A549 (cell line): Measurements from ENCODE around the gene CADM1. TPM values are rescaled to one million over a fixed set of nuclear protein-coding genes. Genes with fewer than 3 reads are reported as not detected.

Source experiments
- ATAC-seq, 2 experiments: fragments of 200-7000 bp in 1 of 2; fragments of >200 bp in 1 of 2; cut with Nextera tagmentation in 1 of 2; cut with Tn5 transposase in 1 of 2; 3 replicates each; pipeline versions ENCODE4 v1.8.0 to v1.9.1; 2018 to 2020; ENCODE audit warnings: mild to moderate bottlenecking in 1 of 2, moderate library complexity in 1 of 2
- CTCF ChIA-PET: fragments of 300-600 bp; sonication (Branson Sonifier 250); formaldehyde crosslinking; extraction: SDS; loops from one replicate; lab custom pipeline; 2021; ENCODE audit warnings: antibody characterized with exemption, inconsistent platforms; lab: Yijun Ruan, JAX
- POLR2A ChIA-PET: fragments of 350-600 bp; formaldehyde crosslinking; extraction: SDS; loops from one replicate; lab custom pipeline; 2021; ENCODE audit warnings: antibody characterized with exemption, inconsistent platforms; lab: Yijun Ruan, JAX
- DNase-seq, 2 experiments: peaks; one replicate each; pipeline versions ENCODE4 v3.0.0 to v3.0.0-alpha.2; 2011 to 2016; ENCODE audit warnings: low read depth in 1 of 2, low spot score in 1 of 2
- FAIRE-seq: peaks from 2 replicates; lab custom pipeline; 2011; peaks lifted over from hg19 to GRCh38; lab: Jason Lieb, UNC
- H3K27ac ChIP-seq, 2 experiments: fragments of >200 bp; sonication (Bioruptor Twin); formaldehyde crosslinking; 3 replicates each; pipeline ENCODE4 v1.5.1; 2016 to 2017
- H3K4me1 ChIP-seq: fragments of >200 bp; sonication (Bioruptor Twin); formaldehyde crosslinking; 3 replicates; pipeline ENCODE4 v1.6.1; 2016
- H3K4me2 ChIP-seq: fragments of >200 bp; sonication (Bioruptor Twin); formaldehyde crosslinking; 3 replicates; pipeline ENCODE4 v1.6.1; 2016
- H3K4me3 ChIP-seq: fragments of >200 bp; sonication (Bioruptor Twin); formaldehyde crosslinking; 3 replicates; pipeline ENCODE4 v1.5.1; 2016
- H3K9me3 ChIP-seq: fragments of >200 bp; sonication (Bioruptor Twin); formaldehyde crosslinking; 3 replicates; pipeline ENCODE4 v1.6.1; 2016
- ATOH8 ChIP-seq: fragments of 250-450 bp; sonication (Bioruptor Pico); IDR thresholded peaks from 2 replicates; pipeline ENCODE4 v1.5.0; 2020; ENCODE audit warnings: low read depth, mild to moderate bottlenecking, moderate library complexity
- CEBPB ChIP-seq, 2 experiments: fragments of >200 bp in 1 of 2; sonication (Bioruptor Twin) in 1 of 2; formaldehyde crosslinking in 1 of 2; IDR thresholded peaks; 2 replicates each; pipeline ENCODE4 v1.6.1; 2012 to 2016
- CHD2 ChIP-seq: fragments of 150-350 bp; IDR thresholded peaks from 2 replicates; pipeline ENCODE4 v1.6.1; 2014; ENCODE audit warnings: low read length; ENCODE audit not compliant: partially characterized antibody
- CHD4 ChIP-seq: fragments of 200-600 bp; sonication (generic); IDR thresholded peaks from 2 replicates; pipeline ENCODE4 v1.6.1; 2016; ENCODE audit warnings: antibody characterized with exemption, mild to moderate bottlenecking, borderline replicate concordance
- CTCF ChIP-seq: fragments of >200 bp; sonication (Bioruptor Twin); formaldehyde crosslinking; IDR thresholded peaks from 3 replicates; pipeline ENCODE4 v1.5.1; 2016
- E2F6 ChIP-seq: IDR thresholded peaks from 2 replicates; pipeline ENCODE4 v1.6.1; 2012; ENCODE audit warnings: low read depth, borderline replicate concordance
- EHF ChIP-seq: fragments of 250-450 bp; sonication (Bioruptor Pico); IDR thresholded peaks from 2 replicates; pipeline ENCODE4 v1.5.0; 2020; ENCODE audit warnings: mild to moderate bottlenecking
- FOSB ChIP-seq: fragments of 250-450 bp; sonication (Bioruptor Pico); IDR thresholded peaks from 2 replicates; pipeline ENCODE4 v1.5.0; 2020; ENCODE audit warnings: mild to moderate bottlenecking, moderate library complexity
- FOSL2 ChIP-seq, 2 experiments: fragments of 450-650 bp in 1 of 2; fragments of >200 bp in 1 of 2; sonication (Bioruptor Twin) in 1 of 2; formaldehyde crosslinking; IDR thresholded peaks; 2 replicates each; pipeline versions ENCODE4 v1.5.0 to v1.6.1; 2016 to 2020; ENCODE audit warnings: mild to moderate bottlenecking in 1 of 2, moderate library complexity in 1 of 2
- FOXS1 ChIP-seq: fragments of 250-450 bp; sonication (Bioruptor Pico); IDR thresholded peaks from 2 replicates; pipeline ENCODE4 v1.5.0; 2020; ENCODE audit warnings: mild to moderate bottlenecking, moderate library complexity
- HEYL ChIP-seq: fragments of 250-450 bp; sonication (Bioruptor Pico); IDR thresholded peaks from 2 replicates; pipeline ENCODE4 v1.8.0; 2021; ENCODE audit warnings: mild to moderate bottlenecking, moderate library complexity
- HOXA7 ChIP-seq: fragments of 250-450 bp; sonication (Bioruptor Pico); IDR thresholded peaks from 2 replicates; pipeline ENCODE4 v1.5.0; 2020; ENCODE audit warnings: mild to moderate bottlenecking, moderate library complexity
- JUN ChIP-seq, 2 experiments: fragments of >200 bp; sonication (Bioruptor Twin); formaldehyde crosslinking; IDR thresholded peaks; 2 replicates in 1 of 2; 3 replicates in 1 of 2; pipeline ENCODE4 v1.6.1; 2016 to 2017
- MAZ ChIP-seq: fragments of 150-350 bp; IDR thresholded peaks from 2 replicates; pipeline ENCODE4 v1.6.1; 2014; ENCODE audit warnings: antibody characterized with exemption, low read depth, low read length, borderline replicate concordance
- NFE2L2 ChIP-seq: fragments of 150-350 bp; conservative IDR thresholded peaks from 2 replicates; pipeline ENCODE4 v1.6.1; 2014; ENCODE audit warnings: low read length
- PBX3 ChIP-seq: IDR thresholded peaks from 2 replicates; pipeline ENCODE4 v1.6.1; 2012
- PHF8 ChIP-seq: fragments of 200-600 bp; sonication (generic); IDR thresholded peaks from 2 replicates; pipeline ENCODE4 v1.6.1; 2016; ENCODE audit warnings: low read depth, mild to moderate bottlenecking, antibody characterized with exemption, moderate library complexity, borderline replicate concordance
- POLR2A ChIP-seq: IDR thresholded peaks from 2 replicates; pipeline ENCODE4 v1.6.1; 2012; ENCODE audit warnings: mild to moderate bottlenecking, low read length
- RARB ChIP-seq: fragments of 250-450 bp; sonication (Bioruptor Pico); IDR thresholded peaks from 2 replicates; pipeline ENCODE4 v1.8.0; 2021; ENCODE audit warnings: mild to moderate bottlenecking, moderate library complexity
- REST ChIP-seq: fragments of 200-600 bp; sonication (generic); IDR thresholded peaks from 2 replicates; pipeline ENCODE4 v1.6.1; 2016; ENCODE audit warnings: antibody characterized with exemption, mild to moderate bottlenecking, moderate library complexity
- RNF2 ChIP-seq: fragments of 200-600 bp; sonication (generic); IDR thresholded peaks from 2 replicates; pipeline ENCODE4 v1.6.1; 2016; ENCODE audit warnings: low read depth, mild to moderate bottlenecking, antibody characterized with exemption, moderate library complexity, borderline replicate concordance
- SMC3 ChIP-seq: fragments of >200 bp; sonication (Bioruptor Twin); formaldehyde crosslinking; IDR thresholded peaks from 3 replicates; pipeline ENCODE4 v1.6.1; 2018; ENCODE audit warnings: inconsistent platforms
- TFCP2L1 ChIP-seq: fragments of 250-450 bp; sonication (Bioruptor Pico); IDR thresholded peaks from 2 replicates; pipeline ENCODE4 v1.5.0; 2021; ENCODE audit warnings: mild to moderate bottlenecking
- USF2 ChIP-seq: fragments of 450-650 bp; IDR thresholded peaks from 2 replicates; pipeline ENCODE4 v1.6.1; 2014; ENCODE audit warnings: antibody characterized with exemption
- ZSCAN20 ChIP-seq: fragments of 250-450 bp; sonication (Bioruptor Pico); IDR thresholded peaks from 2 replicates; pipeline ENCODE4 v1.8.0; 2022; ENCODE audit warnings: mild to moderate bottlenecking, moderate library complexity
- WGBS: methylation state at CpG from one replicate; pipeline ENCODE4 v1.1.6; 2017; ENCODE audit errors: missing lambda C conversion rate; 5-methylcytosine and 5-hydroxymethylcytosine counted together
- polyA plus RNA-seq, 4 experiments: library from polyadenylated mRNA; depleted of rRNA in 3 of 4; stranded (reverse); fragments of >200 nt; fragmentation: RNase III in 1 of 4; extraction: RNeasy Plus Mini Kit Qiagen cat#74134 plus additional on column Dnase treatment in 1 of 4; gene quantifications; 2 replicates in 3 of 4; 3 replicates in 1 of 4; pipeline ENCODE4 v1.2.3, GENCODE V29; 2011 to 2017

Gene CADM1
- polyA plus RNA-seq, 2 of the 4 experiments (the other 2 are of a cell fraction) = 33.4 to 36.7 TPM

- TF ChIP-seq JUN (IDR thresholded peaks at IDR 0.05) (no peak), FOXS1 (CRISPR knock-in tag) (no peak), PBX3 (no peak), PHF8 (no peak), REST (no peak), NFE2L2 (no peak), CHD2 (no peak), CEBPB (IDR thresholded peaks at IDR 0.05) (no peak), EHF (CRISPR knock-in tag) (no peak), FOSL2 (IDR thresholded peaks at IDR 0.05) (no peak), FOSL2 (CRISPR knock-in tag; IDR thresholded peaks at IDR 0.05) (no peak), ATOH8 (no peak), ZSCAN20 (CRISPR knock-in tag) (no peak)
- no peak for ATAC-seq
- Histone ChIP-seq H3K4me2 (no peak overlapping the region), H3K9me3 (no peaks in the 10 kb centered on the region), H3K4me3 (no peak overlapping the region), H3K4me1 (0 out of 3 replicates have a peak, but pooled peaks cover 5% of the 10 kb centered on the region), H3K27ac (no peak overlapping the region)
- POLR2A ChIA-PET = no interaction called here
- DNase-seq = no peak
- CTCF ChIA-PET = interaction anchor here (0.8 to 1.2 kb wide), 2 partner anchors 17 to 18 kb away, joined by 3 read pairs; no protein-coding TSS in a partner anchor
- 93% methylated on average over 6 of the region's 6 CpGs for WGBS
- FAIRE-seq = no peak
Observed at GRCh38 chr11:115352805-115353485, 151.3 kb downstream of the CADM1 start.

- Histone ChIP-seq H3K4me3 (no peak overlapping the region), H3K27ac (no peak overlapping the region), H3K4me1 (no peaks in the 10 kb centered on the region), H3K9me3 (no peaks in the 10 kb centered on the region), H3K4me2 (no peak overlapping the region)
- FAIRE-seq = no peak
- POLR2A ChIA-PET = no interaction called here
- CTCF ChIA-PET = no interaction called here
- WGBS = 90% methylated on average over 7 of the region's 7 CpGs
- no peak for DNase-seq
- ATAC-seq = no peak
- TF ChIP-seq E2F6 = no peak
- no peak for TF ChIP-seq POLR2A
- TF ChIP-seq FOSL2 (IDR thresholded peaks at IDR 0.05) = no peak
- TF ChIP-seq FOSL2 (CRISPR knock-in tag; IDR thresholded peaks at IDR 0.05) = no peak
- no peak for TF ChIP-seq NFE2L2
- no peak for TF ChIP-seq TFCP2L1
- no peak for TF ChIP-seq MAZ
- no peak for TF ChIP-seq USF2
- no peak for TF ChIP-seq HEYL (CRISPR knock-in tag)
- no peak for TF ChIP-seq FOSB
- no peak for TF ChIP-seq SMC3
- no peak for TF ChIP-seq RARB
- TF ChIP-seq CTCF = no peak
- no peak for TF ChIP-seq RNF2
- TF ChIP-seq HOXA7 (CRISPR knock-in tag) = no peak
- no peak for TF ChIP-seq ZSCAN20 (CRISPR knock-in tag)
- TF ChIP-seq CHD4 = no peak
- TF ChIP-seq FOXS1 (CRISPR knock-in tag) = no peak
- TF ChIP-seq ATOH8 = no peak
Observed at GRCh38 chr11:115349335-115350017, 154.7 kb downstream of the CADM1 start.
